ENCODE measurements around the gene SMARCD1. TPM values are rescaled to one million over a fixed set of nuclear protein-coding genes. Genes with fewer than 3 reads are reported as not detected.

The SMARCD1 gene
- total RNA-seq, 1 experiment from 2014 or later = 152 TPM

- no peak overlapping the region for H3K23ac ChIP-seq (ENCODE audit: insufficient read length, low read depth, low read length)
- no peak overlapping the region for H3K56ac ChIP-seq (ENCODE audit: insufficient read length, low read depth, low read length)
- H3K4me1 ChIP-seq (ENCODE audit: insufficient read depth, low read length) = no peaks in the 10 kb centered on the region
- H3K23me2 ChIP-seq (ENCODE audit: insufficient read length, low read depth, low read length, poor library complexity, severe bottlenecking) = no peaks in the 10 kb centered on the region
- no peak overlapping the region for H4K5ac ChIP-seq (ENCODE audit: insufficient read length, low read depth, low read length)
- no peaks in the 10 kb centered on the region for H3K79me2 ChIP-seq (ENCODE audit: insufficient read depth, low read length)
- H3K18ac ChIP-seq (ENCODE audit: insufficient read length, low read depth, low read length) = no peak overlapping the region
- no peak overlapping the region for H2AK5ac ChIP-seq (ENCODE audit: insufficient read length, low read length)
- no peaks in the 10 kb centered on the region for H4K20me1 ChIP-seq (ENCODE audit: control insufficient read depth, insufficient read depth, insufficient read length)
- H2BK5ac ChIP-seq (ENCODE audit: insufficient read length, low read length) = no peak overlapping the region
- no CpG with 5 or more reads among the region's 7 CpGs for WGBS (ENCODE audit: extremely low coverage, insufficient read length, low lambda C conversion rate)
- Mint-ChIP-seq H3K4me1 (peaks cover 11 to 23% of the 10 kb centered on the region in 2 experiments), H3K9me3 (no peaks in the 10 kb centered on the region), H3K36me3 (ENCODE audit: insufficient read depth in 1 of 3, low read depth in 3 of 3) (peaks cover 15 to 20% (median 16%) of the 10 kb centered on the region in 3 experiments), H3K27ac (peak overlapping the region in 1 of 3 experiments; percentile 5; a peak in 1 of 7 replicates), H3K27me3 (ENCODE audit: low read depth) (peaks cover 20% of the 10 kb centered on the region), H3K4me3 (peak overlapping the region in 1 of 2 experiments; percentile 10; a peak in 1 of 5 replicates)
- no peak overlapping the region for H3K27ac ChIP-seq (ENCODE audit: insufficient read length, low read depth, low read length)
- H3T11ph ChIP-seq (ENCODE audit: low read length) = no peak overlapping the region
- H2BK20ac ChIP-seq (ENCODE audit: low read depth, low read length, poor library complexity, severe bottlenecking) = no peak overlapping the region
- no peak overlapping the region for H2BK120ac ChIP-seq (ENCODE audit: low read depth, low read length, poor library complexity, severe bottlenecking)
- no peak overlapping the region for H4K8ac ChIP-seq (replicated peaks; ENCODE audit: insufficient read length, low read depth, low read length)
- no peaks in the 10 kb centered on the region for H3K9me3 ChIP-seq (ENCODE audit: control insufficient read depth, low read depth, low read length)
- no peak overlapping the region for H2AFZ ChIP-seq (ENCODE audit: low read length)
- H3K4me2 ChIP-seq (ENCODE audit: insufficient read depth, insufficient read length, low read length) = no peak overlapping the region
- DNase-seq = no peak
- H2BK12ac ChIP-seq (ENCODE audit: insufficient read length, low read depth, low read length) = no peak overlapping the region
- H2BK15ac ChIP-seq (ENCODE audit: low read depth, low read length) = no peak overlapping the region
- H3K4ac ChIP-seq (ENCODE audit: low read depth, low read length) = no peak overlapping the region
- no peak overlapping the region for H3K14ac ChIP-seq (ENCODE audit: insufficient read depth, low read length)
- TF ChIP-seq, protein P1, sequence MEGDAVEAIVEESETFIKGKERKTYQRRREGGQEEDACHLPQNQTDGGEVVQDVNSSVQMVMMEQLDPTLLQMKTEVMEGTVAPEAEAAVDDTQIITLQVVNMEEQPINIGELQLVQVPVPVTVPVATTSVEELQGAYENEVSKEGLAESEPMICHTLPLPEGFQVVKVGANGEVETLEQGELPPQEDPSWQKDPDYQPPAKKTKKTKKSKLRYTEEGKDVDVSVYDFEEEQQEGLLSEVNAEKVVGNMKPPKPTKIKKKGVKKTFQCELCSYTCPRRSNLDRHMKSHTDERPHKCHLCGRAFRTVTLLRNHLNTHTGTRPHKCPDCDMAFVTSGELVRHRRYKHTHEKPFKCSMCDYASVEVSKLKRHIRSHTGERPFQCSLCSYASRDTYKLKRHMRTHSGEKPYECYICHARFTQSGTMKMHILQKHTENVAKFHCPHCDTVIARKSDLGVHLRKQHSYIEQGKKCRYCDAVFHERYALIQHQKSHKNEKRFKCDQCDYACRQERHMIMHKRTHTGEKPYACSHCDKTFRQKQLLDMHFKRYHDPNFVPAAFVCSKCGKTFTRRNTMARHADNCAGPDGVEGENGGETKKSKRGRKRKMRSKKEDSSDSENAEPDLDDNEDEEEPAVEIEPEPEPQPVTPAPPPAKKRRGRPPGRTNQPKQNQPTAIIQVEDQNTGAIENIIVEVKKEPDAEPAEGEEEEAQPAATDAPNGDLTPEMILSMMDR (conservative IDR thresholded peaks at IDR 0.05) = no peak
- no peaks in the 10 kb centered on the region for H3K79me1 ChIP-seq (ENCODE audit: insufficient read depth, low read depth, low read length, poor library complexity, severe bottlenecking)
- no peak overlapping the region for H3K9ac ChIP-seq (ENCODE audit: extremely low read depth, insufficient read length, low read length)
- H4K91ac ChIP-seq (ENCODE audit: insufficient read length, low read depth, low read length) = no peak overlapping the region
- H3K27me3 ChIP-seq (ENCODE audit: insufficient read depth, low read length) = no peaks in the 10 kb centered on the region
Measured at GRCh38 chr12:50082644-50083043, 2.5 kb upstream of the SMARCD1 start.

Data from H9 (cell line).